IPS DF 19.7 (cell line): Measurements from ENCODE around the gene DHRS3.
"Not testable (repeated sequence)": the region's sequence is repeated elsewhere in the genome, so short reads cannot be mapped to it uniquely, and the experiment has no call there.

Experiments used
- DNase-seq: peaks from one replicate; pipeline ENCODE4 v3.0.0-alpha.2; 2013; ENCODE audit warnings: low read depth, low spot score

DHRS3 gene

DNA sequence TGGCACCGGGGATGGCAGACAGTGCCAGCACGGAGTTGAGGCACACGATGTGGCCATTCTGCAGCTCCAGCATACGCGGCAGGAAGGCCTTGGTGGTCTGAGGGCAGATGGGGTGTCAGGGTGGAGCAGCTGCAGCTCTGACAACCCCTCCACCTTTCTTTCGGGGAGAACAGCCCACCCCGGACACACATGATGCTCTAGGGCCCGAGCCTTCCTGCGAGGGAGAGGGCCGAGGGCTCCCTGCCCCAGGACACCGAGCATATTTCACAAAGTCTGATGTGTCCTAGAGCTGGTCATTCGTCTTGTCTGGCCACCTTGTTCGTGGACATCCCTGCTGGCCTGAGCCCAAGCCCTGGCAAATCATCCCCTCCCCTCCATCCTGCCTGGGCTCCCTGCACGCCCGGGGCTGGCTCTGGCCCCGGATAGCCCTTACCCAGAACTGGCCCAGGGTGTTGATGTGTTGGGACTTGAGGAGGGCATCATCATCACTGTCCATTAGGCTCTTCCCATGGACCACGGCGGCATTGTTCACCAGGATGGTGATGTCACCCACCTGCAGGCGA is 39.1 kb downstream of the DHRS3 start:
- no peak for DNase-seq

DNA sequence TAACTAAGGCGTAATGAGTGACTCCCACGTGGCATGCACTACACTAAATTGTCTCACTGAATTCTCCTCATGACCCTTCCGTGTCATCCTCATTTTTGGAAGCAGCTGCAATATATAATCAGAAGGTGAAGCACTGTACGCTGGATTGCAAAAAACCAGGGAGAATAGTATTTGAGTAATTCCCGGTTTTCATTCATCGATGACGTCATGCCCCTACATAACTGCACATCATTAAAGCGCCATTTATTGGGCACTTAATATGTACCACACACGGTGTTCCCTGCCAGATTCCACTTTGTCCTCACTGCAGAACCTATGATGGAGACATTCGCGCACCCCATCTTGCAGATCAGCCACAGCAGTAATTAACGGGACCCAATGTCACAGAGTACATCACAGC is 41.0 kb downstream of the DHRS3 start:
- DNase-seq: no peak

DNA sequence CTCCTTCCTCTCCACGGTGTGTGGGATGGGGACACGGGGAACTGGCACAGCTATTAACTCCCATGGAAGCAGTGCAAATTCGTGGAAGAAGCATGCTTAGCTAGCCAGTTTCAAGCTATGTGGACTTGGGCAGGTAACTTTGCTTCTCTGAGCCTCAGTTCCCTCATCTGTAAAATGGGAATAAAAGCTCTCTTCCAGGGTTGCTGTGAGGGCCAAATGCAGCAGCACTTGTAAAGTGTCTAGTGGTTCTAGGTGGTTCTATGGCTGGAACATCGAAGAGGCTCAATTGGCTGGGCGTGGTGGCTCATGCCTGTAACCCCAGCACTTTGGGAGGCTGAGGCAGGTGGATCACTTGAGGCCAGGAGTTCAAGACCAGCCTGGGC is 43.3 kb downstream of the DHRS3 start:
- DNase-seq: no peak

DNA sequence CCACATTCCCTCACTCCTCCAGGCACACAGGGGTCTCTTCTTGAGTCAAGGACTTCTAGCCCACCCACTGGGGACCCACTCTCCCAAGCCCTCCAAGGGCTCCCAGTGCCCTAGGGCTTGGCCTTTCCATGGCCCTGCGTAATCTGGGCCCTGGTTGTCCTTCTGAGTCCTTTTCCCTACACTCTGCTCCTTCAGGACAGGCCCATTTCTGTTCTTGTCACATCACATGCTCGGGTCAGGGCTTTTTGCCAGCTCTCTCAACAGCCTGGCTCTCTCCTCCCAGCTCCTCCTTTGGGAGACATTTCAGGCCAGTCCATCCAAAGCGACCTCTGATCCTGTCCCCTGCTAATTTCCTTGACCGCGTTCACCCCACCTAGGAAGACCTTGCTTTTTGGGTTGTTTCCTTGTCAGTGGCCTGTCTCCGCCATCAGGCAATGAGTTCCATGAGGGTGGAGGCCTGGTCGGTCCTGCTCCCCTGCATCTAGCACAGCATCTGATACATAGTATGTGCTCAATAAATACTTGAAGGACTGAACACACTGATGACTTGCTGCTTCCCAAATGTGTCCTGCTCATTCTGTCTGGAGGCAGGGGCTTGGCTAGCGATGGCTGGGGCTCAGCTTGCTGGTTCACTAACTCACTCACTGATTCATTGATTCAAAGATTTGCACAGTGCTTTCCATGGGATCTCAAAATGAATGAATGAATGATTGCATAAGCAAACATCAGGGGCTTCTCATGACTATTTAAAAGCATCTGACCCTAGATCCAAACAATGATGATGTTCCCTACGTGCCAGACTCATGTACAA is 44.8 kb downstream of the DHRS3 start:
- DNase-seq: no peak

DNA sequence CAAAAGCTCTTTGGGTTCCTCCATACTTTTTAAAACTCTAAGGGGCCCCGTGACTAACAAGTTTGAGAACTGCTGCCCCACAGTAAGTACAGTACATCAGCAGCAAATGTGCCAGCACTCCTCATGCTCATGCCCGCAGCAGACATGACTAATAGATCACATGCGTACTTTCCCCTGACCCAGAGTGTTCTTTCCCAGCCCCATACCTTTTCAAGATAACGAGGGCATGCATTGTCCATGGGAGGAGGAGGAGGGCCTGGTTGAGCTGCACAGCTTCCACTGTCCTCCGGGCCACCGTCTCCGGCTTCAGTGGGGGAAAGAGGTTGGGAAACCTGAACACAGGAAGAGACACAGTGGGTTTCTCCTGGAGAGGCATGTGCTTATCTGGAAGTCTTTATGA is 45.5 kb downstream of the DHRS3 start:
- DNase-seq: no peak

DNA sequence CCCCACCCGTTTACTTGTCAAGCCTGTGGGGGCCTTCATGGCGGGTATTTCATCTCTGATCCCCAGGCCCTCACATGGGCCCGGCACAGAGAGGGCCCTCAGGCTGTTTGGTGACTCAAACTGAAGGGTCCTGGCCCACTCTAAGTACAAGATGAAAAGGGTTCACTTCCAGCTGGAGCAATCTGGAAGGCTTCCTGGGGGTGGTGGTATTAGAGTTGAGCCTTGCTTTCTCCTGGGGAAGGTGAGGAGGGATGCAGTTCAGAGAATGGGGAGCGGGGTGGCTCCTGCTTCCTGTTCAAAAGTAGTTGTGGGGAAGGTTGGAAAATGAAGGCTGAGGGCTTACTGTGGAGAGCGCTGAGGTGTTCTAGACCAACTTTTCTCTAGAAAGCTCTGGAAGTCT is 47.7 kb downstream of the DHRS3 start:
- DNase-seq: no peak

DNA sequence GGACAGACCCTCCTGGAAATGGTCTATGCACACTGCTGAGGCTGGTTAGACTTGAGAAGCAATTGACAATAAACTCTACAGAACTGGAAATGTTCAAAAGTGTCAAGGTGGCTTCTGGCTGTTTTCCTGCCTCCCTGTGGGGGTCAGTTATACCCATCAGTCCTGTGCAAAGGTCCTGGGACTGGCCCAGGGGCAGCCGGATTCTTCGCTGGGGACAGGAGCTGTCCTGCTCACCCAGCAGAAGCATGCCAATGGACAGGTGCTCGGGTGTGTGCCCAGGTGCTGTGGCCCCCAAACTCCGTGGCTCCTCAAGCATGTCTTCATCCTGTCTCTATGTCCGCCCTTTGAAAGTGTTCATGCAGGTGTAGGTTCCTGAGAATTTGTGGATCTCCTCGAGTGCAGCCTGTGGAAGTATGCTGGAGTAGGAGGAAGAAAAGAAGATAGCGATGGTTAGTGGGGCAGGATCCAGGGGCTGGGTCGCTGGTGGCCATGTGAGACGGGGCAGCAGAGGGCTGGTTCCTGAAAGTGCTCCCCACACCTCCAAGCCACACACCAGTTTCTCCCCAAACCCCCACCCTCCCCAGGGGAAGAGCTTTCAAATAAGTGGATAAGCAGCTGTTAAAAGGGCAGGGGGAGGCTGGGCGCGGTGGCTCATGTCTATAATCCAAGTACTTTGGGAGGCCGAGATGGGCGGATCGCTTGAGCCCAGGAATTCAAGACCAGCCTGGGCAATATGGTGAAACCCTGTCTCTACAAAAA is 49.8 kb downstream of the DHRS3 start:
- no peak for DNase-seq

DNA sequence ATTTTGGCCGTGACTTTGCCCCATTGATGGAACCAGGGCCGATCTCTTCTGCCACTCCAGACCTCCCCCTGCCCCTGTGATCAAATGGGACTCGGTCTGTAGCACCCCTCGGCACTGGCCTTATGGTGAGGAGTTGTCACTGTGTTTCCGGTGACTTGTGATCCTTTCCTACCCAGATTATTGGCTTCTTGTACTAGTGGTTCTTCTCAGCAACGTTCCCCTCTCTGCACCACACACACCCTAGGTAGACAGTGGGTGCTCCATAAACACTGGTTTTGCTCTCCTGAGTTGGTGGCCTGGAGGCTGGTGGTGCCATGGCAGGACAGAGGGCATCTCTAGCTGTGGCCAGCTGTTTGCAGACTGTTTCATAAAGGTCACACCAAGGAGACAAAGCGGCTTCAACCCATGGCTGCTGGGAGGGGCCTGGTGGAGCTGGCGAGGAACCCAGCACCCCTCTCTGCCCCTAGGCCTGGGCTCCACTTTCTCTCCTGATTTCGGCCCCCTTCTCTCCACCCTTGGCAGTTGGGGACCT is 50.7 kb downstream of the DHRS3 start:
- no peak for DNase-seq

DNA sequence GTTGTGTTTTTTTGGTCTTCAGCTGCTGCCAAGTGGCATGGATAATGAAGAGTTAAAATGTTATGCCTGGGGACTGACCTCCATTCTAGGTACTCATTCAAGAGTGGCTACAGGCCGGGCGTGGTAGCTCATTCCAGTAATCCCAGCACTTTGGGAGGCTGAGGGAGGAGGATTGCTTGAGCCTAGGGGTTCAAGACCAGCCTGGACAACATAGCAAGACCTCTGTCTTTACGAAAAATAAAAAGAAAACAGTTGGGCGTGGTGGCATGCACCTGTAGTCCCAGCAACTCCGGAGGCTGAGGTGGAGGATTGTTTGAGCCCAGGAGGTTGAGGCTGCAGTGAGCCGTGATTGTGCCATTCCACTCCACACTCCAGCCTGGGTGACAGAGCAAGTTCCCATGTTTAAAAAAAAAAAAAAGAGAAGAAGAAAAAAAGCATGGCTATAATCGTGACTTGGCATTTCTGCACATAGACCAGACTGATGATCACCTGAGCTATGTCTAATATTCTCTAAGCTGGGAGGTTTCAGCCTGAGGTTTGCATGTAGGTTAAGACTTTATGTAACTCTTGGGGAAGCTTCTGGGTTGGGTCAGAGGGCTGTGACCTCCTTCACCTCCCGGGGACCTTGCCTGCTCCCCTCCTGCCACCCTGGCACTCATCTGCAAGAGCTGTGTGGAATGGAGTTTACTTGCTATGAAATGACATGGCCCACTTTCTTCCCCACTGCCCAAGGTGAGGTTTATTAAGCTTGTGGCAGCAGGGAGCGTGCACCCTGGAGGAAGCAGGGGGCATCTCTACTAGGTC is 51.3 kb downstream of the DHRS3 start:
- no peak for DNase-seq

DNA sequence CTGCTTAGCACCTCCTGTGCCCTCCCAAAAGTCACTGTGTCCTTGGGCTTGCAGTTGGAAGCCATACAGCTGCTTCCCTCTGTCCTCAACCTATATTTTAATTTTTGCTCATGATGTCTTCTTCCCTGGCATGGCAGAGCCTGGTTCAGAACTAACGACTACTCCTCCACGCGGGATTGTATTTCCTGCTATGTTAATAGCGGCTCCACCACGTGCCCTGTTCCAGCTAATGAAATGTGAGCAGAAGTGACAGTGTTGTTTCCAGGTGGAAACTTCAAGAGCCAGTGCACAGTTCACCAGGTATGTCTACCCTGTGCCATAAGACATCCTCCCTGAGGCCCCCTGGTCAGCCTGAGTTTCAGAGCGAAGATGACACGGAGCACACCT is 52.1 kb downstream of the DHRS3 start:
- DNase-seq: no peak

DNA sequence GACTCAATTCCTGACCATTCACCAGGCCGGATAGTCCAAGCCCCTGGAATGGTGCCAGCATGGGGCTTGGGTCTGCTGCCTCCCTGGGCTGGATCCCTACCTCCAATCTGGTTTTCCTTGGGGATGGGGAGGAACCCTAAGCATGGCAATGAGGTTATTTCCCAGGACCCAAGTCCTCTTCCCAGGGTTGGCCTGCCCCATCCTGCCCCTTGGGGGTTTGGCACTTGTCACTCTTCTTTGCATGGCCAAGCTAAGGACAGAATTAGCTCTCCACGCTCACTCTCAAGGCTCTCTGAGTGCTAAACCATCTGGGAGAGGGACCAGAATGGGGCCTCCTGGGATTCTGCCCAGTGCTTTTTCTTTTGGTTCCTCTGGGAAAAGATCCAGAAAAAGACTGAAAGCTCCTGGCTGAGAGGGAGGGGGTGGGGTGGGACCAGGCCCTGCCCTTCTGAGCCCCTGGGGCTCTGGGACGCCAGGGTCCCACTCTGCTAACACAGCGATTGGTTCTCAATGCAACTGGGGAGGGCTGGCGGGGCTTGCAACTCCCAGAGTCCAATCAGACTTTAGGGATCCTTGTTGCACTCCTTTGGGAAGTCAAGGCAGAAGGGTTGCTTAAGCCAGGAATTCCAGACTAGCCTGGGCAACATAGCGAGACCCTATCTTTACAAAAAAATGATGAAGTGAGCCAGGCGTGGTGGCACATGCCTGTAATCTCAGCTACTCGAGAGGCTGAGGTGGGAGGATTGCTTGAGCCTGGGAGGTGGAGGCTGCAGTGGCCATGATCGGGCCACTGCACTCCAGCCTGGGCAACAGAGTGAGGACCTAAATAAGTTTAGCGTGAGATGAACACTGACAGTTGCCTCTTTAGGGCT is 52.7 kb downstream of the DHRS3 start:
- DNase-seq: no peak

DNA sequence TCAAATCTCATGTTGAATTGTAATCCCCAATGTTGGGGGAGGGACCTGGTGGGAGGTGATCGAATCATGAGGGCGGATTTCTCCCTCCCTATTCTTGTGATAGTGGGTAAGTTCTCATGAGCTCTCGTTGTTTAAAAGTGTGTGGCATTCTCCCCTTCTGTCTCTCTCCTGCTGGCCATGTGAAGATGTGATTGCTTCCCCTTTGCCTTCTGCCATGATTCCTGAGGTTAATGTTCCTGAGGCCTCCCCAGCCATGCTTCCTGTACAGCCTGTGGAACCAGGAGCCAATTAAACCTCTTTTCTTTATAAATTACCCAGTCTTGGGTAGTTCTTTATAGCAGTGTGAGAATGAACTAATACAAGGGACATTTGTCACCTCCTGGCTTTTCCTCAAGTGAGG is 53.8 kb downstream of the DHRS3 start:
- not testable (repeated sequence) for DNase-seq

DNA sequence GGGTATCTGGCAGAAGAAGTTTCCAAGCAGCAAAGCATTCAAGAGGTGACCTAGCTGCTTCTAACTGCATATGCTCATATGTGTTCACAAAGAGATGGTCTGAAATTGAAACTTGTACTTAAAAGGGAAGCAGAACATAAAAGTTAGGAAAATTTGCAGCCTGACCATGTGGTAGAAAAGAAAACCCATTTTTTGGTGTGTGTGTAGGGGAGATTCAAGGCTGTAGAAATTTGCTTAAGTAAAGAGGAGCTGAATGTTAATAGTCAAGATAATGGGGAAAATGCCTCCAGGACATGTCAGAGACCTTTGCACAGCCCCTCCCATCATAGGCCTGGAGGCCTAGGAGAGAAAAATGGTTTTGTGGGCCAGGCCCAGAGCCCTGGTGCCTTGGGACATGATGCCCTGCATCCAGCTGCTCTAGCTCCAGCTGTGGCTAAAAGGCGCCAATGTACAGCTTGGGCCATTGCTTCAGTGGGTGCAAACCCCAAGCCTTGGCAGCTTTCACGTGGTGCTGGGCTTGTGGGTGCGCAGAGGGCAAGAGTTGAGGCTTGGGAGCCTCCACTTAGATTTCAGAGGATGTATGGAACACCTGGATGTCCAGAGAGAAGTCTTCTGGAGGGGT is 54.9 kb downstream of the DHRS3 start:
- DNase-seq: no peak

DNA sequence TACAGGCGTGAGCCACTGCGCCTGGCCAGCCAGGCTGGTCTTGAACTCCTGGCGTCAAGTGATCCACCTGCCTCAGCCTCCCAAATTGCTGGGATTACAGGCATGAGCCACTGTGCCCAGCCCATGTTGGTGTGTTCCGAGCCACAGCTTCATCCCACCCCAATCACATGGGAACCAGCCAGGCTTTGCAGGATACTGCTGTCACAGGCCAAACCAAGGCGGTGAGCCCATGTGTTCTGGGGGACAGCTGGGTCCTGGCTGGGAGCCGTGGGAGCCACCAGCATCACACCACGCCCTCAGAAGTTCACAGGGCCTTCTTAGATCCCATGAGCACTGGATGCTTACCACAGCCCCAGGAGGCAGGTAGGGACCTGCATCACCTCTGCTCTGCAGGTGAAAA is 56.9 kb downstream of the DHRS3 start:
- DNase-seq: no peak

DNA sequence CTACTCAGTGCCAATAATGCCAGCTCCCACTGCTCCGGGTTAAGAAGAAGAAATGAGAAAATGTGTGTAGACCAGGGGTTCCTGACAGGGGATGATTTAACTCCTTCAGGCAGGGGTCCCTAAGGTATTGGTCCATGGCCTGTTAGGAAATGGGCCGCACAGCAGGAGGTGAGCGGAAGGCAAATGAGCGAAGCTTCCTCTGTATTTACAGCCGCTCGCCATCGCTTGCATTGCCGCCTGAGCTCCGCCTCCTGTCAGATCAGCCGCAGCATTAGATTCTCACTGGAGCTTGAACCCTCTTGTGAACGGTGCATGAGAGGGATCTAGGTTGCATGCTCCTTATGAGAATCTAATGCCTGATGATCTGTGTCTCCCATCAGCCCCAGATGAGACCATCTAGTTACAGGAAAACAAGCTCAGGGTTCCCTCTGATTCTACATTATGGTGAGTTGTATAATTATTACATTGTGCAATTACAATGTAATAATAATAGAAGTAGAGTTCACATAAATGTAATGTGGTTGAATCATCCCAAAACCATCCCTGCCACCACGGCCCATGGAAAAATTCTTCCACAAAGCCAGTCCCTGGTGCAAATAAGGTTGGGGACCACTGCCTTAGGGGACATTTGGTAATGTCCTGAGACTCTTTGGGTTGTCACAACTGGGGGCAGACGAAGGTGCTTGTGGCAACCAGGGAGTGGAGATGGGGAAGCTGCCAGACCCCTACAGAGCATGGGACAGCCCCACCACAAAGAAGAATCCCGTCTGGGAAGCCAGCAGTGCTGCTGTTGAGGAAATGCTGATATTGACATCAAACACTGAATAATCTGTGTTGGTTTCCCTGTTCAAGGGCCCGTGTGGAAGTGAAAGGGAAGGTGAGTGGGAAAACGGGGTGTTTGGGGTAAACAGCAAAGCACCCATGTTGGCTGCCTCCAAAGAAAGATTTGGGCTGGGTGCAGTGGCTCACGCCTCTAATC is 60.8 kb downstream of the DHRS3 start:
- DNase-seq: no peak

DNA sequence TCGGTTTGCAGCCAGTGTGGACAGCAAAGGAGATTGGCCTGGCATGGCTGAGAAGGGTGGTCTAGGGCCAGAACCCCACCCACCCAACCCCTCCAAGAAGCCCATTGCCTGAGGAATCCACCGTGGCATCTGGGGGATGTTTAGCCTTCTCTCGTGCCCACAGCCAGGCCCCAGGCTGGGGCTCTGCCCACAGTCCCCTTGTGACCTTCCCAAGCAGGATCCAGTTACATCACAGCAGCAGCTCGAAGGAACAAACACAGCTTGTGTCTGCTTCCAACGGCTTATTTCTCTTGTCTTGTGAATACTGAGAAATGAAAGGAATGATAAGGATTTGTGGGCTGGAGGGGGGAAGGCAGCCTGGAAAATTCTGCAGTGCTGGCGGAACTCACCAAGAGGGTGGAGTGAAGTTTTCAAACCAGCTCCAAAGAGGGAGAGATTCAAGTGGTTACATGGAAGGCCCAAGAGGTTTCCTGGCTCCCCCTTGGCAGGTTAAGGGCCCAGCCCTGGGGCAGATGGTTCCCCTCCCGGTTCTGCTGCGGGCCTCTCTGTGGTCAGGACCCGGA is 61.6 kb downstream of the DHRS3 start:
- no peak for DNase-seq

DNA sequence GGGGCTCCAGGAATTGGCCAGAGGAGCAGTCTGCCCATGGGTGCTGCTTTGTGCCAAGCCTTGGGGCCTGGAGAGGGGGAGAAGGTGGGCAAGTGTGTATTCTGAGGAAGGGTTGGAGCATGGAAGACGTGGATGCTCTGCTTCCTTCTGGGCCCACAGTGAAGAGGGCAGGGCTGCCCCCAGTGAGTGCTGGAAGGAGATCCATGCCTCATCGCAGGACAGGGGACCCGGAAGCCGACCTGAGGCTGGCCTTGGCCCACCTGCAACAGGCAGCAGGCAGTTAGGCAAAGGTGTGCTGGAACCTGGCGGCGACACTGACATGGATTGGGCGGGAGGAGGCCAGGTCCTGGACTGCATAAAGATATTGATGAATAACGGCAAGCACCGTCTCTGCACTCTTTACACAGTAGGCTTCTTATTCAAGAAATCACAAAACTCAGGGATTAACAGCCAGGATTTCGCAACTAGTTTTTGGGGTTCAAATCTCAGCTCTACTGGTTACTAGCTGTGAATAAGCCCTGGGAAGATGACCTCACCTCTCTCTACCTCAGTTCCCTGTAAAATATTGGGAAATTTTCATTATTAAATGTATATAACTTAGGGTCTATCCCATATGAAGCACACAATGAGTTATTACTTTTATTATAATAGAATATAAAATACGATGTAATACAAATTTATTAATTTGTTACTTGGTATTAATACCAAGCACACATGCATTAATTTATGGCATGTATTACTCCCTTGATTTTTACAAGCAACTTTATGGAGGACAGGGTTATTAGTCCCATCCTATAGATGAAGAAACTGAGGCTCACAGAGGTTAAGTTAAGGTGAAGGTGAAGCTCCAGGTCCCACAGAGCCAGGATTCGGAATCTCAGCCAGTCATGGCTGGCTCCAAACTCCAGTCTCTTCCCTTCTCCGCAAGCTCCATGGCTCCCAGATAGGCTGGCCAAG is 62.3 kb downstream of the DHRS3 start:
- DNase-seq: no peak
